ENCODE measurements around the gene B3GNT2. TPM values are rescaled to one million over a fixed set of nuclear protein-coding genes. Genes with fewer than 3 reads are reported as not detected.

Gene B3GNT2
- total RNA-seq, 1 experiment from 2014 or later, result 50.5 TPM

DNA sequence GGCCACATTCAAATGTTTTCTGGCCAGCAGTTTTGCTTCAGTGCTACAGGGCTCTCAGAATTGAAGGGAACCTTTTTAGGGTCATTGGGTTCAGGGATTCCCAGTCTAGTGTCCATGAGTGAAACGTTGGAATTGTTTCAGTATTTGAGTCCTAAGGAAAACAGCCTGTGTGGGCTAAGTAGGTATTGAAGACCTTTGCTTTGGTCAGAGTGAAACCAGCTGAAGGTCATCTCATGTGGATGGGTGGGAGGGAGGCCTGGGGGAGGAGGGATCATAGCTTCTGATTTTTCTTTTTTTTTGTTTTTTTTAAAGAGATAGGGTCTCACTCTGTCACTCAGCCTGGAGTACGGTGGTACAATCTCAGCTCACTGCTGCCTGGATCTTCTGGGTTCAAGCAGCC lies 20.2 kb downstream of the B3GNT2 start:
- peak in 1 of 2 experiments; percentile 7 for DNase-seq
- Histone ChIP-seq H3K4me1 (peaks cover 30% of the 10 kb centered on the region), H3K27me3 (replicated peaks; ENCODE audit: control insufficient read depth, insufficient read depth, low read length) (no peaks in the 10 kb centered on the region), H3K4me3 (ENCODE audit: low read depth, low read length) (no peak overlapping the region), H3K36me3 (ENCODE audit: control insufficient read depth, insufficient read depth, low read length) (no peaks in the 10 kb centered on the region), H3K9me3 (no peaks in the 10 kb centered on the region)
- TF ChIP-seq, protein P1, sequence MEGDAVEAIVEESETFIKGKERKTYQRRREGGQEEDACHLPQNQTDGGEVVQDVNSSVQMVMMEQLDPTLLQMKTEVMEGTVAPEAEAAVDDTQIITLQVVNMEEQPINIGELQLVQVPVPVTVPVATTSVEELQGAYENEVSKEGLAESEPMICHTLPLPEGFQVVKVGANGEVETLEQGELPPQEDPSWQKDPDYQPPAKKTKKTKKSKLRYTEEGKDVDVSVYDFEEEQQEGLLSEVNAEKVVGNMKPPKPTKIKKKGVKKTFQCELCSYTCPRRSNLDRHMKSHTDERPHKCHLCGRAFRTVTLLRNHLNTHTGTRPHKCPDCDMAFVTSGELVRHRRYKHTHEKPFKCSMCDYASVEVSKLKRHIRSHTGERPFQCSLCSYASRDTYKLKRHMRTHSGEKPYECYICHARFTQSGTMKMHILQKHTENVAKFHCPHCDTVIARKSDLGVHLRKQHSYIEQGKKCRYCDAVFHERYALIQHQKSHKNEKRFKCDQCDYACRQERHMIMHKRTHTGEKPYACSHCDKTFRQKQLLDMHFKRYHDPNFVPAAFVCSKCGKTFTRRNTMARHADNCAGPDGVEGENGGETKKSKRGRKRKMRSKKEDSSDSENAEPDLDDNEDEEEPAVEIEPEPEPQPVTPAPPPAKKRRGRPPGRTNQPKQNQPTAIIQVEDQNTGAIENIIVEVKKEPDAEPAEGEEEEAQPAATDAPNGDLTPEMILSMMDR (IDR thresholded peaks at IDR 0.05; ENCODE audit: insufficient read depth in 1 of 2, low read depth in 1 of 2, low read length in 1 of 2, severe bottlenecking in 1 of 2, unreplicated experiment in 1 of 2), result no peak
- intact Hi-C loops (cut with micrococcal nuclease; ENCODE audit: unreplicated experiment), result no loop called here
- Mint-ChIP-seq H3K27ac (ENCODE audit: unreplicated experiment) (no peak overlapping the region), H3K4me1 (ENCODE audit: low read depth, unreplicated experiment) (peaks cover 50% of the 10 kb centered on the region), H3K9me3 (ENCODE audit: unreplicated experiment) (no peaks in the 10 kb centered on the region), H3K36me3 (ENCODE audit: insufficient read depth, unreplicated experiment) (peaks cover 82% of the 10 kb centered on the region), H3K27me3 (ENCODE audit: insufficient read depth, unreplicated experiment) (no peaks in the 10 kb centered on the region), H3K4me3 (ENCODE audit: unreplicated experiment) (no peak overlapping the region)
- BruUV-seq (replicated peaks), result no TSS peak
- CTCF ChIA-PET, result interaction anchor here (0.6 to 1.1 kb wide), 2 partner anchors 9 to 296 kb away, joined by 3 to 4 read pairs; no protein-coding TSS in a partner anchor
- POLR2A ChIA-PET, result interaction anchor here (0.7 kb wide), 1 partner anchor 195 kb away, joined by 3 read pairs; no protein-coding TSS in a partner anchor

- intact Hi-C loops (cut with micrococcal nuclease; ENCODE audit: unreplicated experiment), result no loop called here
- no peak overlapping the region for H3K27ac Mint-ChIP-seq (ENCODE audit: unreplicated experiment)
- Histone ChIP-seq H3K36me3 (ENCODE audit: control insufficient read depth, insufficient read depth, low read length) (no peaks in the 10 kb centered on the region), H3K4me1 (peaks cover 30% of the 10 kb centered on the region), H3K27me3 (replicated peaks; ENCODE audit: control insufficient read depth, insufficient read depth, low read length) (no peaks in the 10 kb centered on the region), H3K4me3 (ENCODE audit: low read depth, low read length) (no peak overlapping the region), H3K9me3 (no peaks in the 10 kb centered on the region)
- CTCF ChIA-PET, result interaction anchor here (1.1 kb wide), 1 partner anchor 8 kb away, joined by 4 read pairs; no protein-coding TSS in a partner anchor
- BruUV-seq (replicated peaks), result no TSS peak
- no peak for DNase-seq
- POLR2A ChIA-PET, result interaction anchor here (0.7 kb wide), 1 partner anchor 194 kb away, joined by 3 read pairs; no protein-coding TSS in a partner anchor
- H3K27me3 Mint-ChIP-seq (ENCODE audit: insufficient read depth, unreplicated experiment), result no peaks in the 10 kb centered on the region
- TF ChIP-seq, protein P1 (IDR thresholded peaks at IDR 0.05; ENCODE audit: insufficient read depth in 1 of 2, low read depth in 1 of 2, low read length in 1 of 2, severe bottlenecking in 1 of 2, unreplicated experiment in 1 of 2), result no peak
- peaks cover 79% of the 10 kb centered on the region for H3K36me3 Mint-ChIP-seq (ENCODE audit: insufficient read depth, unreplicated experiment)
- H3K4me1 Mint-ChIP-seq (ENCODE audit: low read depth, unreplicated experiment), result peaks cover 47% of the 10 kb centered on the region
- H3K9me3 Mint-ChIP-seq (ENCODE audit: unreplicated experiment), result no peaks in the 10 kb centered on the region
- no peak overlapping the region for H3K4me3 Mint-ChIP-seq (ENCODE audit: unreplicated experiment)
These were observed 20.7 kb downstream of the B3GNT2 start for GRCh38 chr2:62216616-62217015.

DNA sequence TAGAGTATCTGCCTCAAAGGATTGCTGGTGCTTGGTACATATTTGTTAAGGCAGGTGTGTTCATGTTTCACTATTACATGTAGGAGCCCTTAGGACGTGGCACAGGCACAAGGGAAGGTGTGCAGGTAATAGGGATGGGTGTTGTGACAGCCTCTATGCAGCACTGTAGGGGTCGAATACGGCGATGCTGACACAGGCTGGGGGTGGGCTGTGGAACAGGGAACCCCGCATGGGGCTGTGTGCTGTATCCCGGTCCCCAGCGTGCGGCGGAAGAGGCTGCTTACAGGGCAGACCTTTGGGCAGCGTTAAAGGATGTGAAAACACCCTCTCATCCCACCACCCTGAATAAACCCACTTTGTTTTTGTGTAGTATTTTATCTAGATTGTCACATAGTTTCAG lies 21.5 kb downstream of the B3GNT2 start:
- H3K4me3 ChIP-seq (ENCODE audit: low read depth, low read length), result no peak overlapping the region
- peak in 1 of 2 experiments; percentile 7 for DNase-seq
- Mint-ChIP-seq H3K4me3 (ENCODE audit: unreplicated experiment) (no peak overlapping the region), H3K36me3 (ENCODE audit: insufficient read depth, unreplicated experiment) (peaks cover 83% of the 10 kb centered on the region), H3K27me3 (ENCODE audit: insufficient read depth, unreplicated experiment) (no peaks in the 10 kb centered on the region), H3K4me1 (ENCODE audit: low read depth, unreplicated experiment) (peaks cover 44% of the 10 kb centered on the region), H3K27ac (ENCODE audit: unreplicated experiment) (no peak overlapping the region), H3K9me3 (ENCODE audit: unreplicated experiment) (no peaks in the 10 kb centered on the region)
- ChIA-PET POLR2A (no interaction called here), CTCF (no interaction called here)
- H3K36me3 ChIP-seq (ENCODE audit: control insufficient read depth, insufficient read depth, low read length), result no peaks in the 10 kb centered on the region
- H3K9me3 ChIP-seq, result no peaks in the 10 kb centered on the region
- intact Hi-C loops (cut with micrococcal nuclease; ENCODE audit: unreplicated experiment), result no loop called here
- no TSS peak for BruUV-seq (replicated peaks)
- no peaks in the 10 kb centered on the region for H3K27me3 ChIP-seq (replicated peaks; ENCODE audit: control insufficient read depth, insufficient read depth, low read length)
- peaks cover 30% of the 10 kb centered on the region for H3K4me1 ChIP-seq
- TF ChIP-seq, protein P1 (IDR thresholded peaks at IDR 0.05; ENCODE audit: insufficient read depth in 1 of 2, low read depth in 1 of 2, low read length in 1 of 2, severe bottlenecking in 1 of 2, unreplicated experiment in 1 of 2), result no peak
